Bone marrow (tissue), 2 donors: ENCODE measurements around the gene FOXP1.
"Not testable (repeated sequence)": the region's sequence is repeated elsewhere in the genome, so short reads cannot be mapped to it uniquely, and the experiment has no call there.

ENCODE experiments used
- DNase-seq, 2 donors: peaks; one replicate each; lab custom pipeline; 2025; lab: John Stamatoyannopoulos, UW

The FOXP1 gene

DNA sequence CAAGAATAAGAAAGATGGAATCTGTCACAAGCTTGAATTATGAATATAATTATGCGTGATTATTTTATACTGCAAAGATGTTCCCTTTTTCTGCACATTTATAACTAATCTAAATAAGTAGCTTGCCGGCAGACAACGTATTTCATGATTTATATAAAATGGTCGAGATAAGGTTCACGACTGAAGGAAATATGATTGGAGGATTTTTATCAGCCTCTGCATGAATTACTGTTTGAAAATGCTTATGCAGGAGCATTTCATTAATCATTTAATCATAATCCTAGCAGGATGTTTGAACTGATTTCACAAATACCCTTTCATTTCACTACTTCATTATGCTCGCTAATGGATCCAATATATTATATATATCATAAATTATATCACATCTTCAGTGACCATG, 580.0 kb downstream of the FOXP1 start:
- no peak for DNase-seq

DNA sequence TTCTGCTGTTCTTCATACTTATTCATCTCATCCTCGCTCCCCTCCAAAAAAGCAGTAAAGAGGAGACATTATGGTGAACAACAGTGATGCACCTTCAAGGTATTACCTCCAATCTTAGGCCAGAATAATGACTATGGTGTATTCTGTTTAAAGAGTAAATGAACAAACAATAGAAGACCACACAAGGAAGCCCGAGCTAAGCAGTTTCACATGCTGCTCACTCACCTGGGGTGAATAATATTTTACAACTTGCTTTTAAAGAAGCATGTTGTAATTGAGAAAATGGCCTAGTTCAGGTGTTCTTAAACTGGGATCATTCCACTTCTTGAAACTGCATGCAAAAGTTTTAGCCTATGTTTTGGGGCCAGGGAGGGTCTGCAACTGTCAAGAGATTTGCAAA, 581.2 kb downstream of the FOXP1 start:
- DNase-seq, result no peak

DNA sequence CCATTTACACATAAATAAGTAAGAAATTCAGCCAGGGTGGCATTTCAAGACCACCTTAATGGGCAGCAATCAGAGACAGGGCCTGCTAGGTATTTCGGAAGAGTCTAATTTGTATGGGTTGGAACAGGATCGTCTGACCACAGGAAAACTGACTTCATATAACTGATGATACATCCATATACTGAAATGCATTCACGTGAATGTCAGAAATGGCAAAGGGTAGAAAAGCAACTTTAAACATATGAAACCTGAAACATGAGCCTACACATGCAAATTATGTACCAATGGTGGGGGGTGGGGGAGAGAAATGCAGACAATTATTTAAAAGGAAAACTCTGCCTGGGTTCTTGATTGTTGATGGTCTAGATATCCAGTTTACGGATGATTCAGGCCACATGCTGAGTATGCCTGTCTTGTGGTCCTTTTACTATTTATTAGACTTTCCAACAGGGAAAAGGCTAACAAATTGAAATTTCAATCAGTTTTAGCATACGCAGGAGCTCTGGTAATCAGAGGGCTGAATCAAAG, 582.2 kb downstream of the FOXP1 start:
- no peak for DNase-seq

DNA sequence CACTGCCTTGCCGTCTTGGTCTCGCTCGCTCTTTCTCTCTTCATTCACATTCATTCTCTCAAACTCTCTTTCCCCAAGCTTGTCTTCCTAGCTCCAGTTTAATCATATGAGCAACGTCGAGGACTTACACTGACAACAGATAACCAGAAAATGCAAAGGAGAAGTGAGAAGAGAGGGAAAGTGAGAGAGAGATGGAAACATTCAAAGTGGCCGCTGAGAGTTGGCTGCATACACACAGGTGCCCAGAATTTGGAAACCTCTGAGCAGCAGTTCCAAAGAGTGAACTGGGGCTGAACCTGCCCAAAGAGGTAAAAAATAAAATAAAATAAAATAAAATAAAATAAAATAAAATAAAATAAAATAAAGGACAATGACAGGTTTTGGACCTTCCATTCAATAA, 583.0 kb downstream of the FOXP1 start:
- no peak for DNase-seq

DNA sequence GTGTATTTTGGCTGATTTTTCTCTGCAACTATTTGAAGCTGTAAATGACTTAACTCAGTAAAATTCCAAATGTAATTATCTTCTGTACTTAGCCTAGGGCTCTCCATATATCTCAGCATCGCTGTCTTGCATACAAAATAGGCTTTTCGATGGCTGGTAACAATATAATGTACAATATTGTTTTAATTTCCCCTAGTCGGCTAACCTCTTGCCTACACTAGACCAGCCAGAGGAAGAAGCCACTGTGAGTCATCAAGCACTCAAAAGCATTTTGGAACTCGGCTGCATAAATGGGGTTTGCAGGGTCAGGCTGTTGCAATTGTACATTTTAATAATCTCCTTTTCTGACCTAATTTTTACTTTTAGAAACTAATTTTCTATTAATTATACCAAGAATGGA, 583.8 kb downstream of the FOXP1 start:
- DNase-seq, result no peak

DNA sequence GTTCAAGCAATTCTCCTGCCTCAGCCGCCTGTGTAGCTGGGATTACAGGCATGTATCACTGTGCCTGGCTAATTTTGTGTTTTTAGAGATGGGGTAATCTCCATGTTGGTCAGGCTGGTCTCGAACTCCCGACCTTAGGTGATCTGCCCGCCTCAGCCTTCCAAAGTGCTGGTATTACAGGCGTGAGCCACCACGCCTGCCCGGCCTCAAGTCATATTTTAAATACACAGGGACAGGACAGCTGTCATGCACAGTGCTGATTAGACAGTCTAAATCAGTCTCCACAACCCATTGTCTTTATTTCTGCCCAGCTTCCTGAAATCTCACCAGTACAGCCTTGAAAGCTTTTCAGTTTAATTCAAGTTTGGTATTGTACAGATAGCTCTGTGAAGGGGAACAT, 587.4 kb downstream of the FOXP1 start:
- DNase-seq, result no peak

DNA sequence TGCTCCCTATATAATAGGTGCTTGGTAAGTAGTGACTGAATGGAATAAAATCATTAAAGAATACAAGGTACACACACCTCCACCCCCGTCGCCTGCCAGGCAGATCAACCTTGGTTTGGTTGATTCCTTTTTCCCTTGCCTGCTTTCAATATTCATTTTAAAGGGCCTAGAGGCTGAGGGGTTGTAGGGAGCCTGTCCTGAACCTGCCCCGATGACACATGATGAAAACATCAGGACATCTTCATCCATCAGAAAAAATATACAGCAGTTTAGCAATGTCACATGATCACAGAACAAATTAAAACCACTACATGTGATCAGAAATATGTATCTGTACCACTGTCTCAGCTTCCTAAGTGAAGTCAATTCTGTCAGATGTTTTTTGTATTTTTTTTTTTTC, 588.9 kb downstream of the FOXP1 start:
- no peak for DNase-seq

DNA sequence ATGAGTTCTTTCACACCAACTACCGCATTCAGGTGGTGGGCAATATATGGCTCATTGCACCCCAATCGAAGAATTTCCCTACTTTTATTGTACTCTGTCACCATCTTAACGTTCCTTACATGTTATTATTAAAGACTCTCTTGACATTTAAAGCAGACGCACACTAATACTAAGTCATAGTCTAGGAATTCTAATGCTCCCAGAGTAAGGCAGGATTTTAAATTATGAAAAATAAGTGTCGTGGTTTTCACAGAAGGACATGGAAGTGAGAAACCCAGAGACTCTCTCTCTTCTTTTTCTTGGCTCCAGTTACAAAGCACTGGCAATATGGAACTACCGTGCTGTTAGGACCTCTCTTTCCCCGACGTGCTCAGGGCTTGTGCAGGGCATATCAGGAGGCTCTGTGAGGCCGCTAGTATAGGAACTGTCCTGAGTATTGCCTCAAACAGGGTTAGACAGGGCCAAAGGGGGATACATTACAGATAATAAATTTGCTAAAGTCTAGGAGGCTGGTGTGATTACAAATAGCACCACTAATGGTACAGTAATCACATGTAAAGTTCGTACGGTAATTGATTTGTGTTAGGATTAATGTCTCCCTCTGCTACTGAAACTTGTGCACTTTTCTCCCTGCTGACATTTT, 590.8 kb downstream of the FOXP1 start:
- DNase-seq, result no peak

DNA sequence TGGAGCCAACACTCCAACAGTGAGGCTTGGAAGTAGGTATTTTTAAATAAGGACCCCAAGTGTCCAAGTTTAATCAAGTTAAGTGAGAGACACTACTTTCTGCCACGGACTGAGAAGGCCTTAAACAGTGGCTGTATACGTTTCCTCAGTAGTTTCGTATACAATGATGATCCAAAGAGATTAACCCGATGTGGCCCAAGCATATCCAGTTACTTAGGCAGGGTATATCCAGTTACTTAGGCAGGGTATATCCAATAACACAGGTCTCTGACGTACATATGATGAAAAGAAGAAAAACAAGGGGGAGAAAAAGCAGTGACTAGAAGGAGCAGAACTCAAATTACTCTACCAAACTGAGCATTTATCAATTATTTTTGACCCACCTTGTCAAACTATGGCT, 591.4 kb downstream of the FOXP1 start:
- no peak for DNase-seq

DNA sequence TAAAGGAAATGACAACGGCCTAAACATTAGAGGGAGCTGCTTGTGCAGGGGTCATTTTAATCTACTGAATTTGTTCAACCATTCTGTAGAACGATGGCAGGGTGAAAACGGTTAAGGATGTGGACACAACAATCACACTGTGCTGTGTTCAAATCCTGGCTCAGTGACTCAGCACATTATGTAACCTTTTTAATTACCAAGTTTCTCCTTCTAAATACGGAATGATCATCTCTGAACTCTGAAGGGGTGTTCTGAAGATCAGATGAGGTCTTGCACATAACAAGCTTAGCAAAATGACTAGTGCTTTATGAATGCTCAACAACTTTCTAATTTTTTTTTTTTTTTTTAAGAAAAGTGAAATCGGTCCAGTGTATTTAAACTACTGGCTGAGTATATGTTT, 592.8 kb downstream of the FOXP1 start:
- DNase-seq, result no peak

DNA sequence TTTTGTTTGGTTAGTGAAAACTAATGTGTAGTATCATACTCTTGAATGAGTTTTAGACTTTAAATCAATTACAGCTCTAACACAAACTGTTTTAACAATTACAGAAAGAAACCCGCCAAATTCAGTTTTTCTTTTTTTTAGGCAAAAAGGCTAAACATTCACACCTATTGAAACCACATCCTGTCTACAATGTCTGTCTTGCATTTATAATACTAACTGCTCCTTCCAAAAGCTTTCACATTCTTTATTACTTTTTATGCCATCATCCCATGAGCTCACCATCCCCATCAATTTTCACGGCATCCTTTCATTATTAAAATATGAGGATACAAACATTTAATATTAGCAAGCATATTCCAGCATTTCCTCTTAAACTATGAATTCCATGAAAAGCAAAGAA, 593.3 kb downstream of the FOXP1 start:
- DNase-seq, result no peak

DNA sequence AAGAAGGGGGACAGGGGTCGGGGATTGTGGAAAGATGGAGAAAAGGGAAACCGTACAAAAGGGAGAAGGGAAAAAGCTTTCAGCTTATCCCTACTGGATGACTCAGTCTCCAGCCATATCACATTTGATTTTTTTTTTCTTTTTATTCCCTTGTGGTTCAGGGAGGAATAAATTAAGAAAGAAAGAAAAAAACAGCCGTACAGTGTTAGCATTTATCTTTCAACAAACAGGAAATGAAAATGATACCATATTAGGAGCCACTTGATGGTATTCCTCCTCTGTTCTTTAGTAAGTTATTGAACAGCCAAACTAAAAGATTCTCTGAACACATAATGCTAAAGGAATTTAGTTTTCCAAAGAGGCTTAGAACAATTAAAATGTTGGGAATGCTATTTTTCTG, 594.4 kb downstream of the FOXP1 start:
- DNase-seq, result no peak

DNA sequence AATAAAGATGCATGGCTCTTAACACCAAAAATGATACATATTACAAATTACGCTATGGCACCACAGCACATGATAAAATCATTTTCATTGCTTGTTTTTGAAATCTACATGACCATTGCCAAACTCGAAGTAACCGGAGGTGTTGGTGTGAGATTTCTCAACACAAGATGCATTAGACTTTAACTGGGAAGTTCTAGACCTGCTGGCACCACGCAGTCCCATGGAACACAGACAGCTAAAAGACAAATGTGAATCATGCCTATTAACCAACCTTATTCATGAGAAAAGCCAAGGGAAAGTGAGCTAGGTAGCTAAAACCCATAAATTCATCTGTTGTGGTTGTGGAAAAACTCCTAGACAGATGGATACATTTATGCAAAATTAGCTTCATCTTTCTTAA, 595.4 kb downstream of the FOXP1 start:
- DNase-seq, result no peak

DNA sequence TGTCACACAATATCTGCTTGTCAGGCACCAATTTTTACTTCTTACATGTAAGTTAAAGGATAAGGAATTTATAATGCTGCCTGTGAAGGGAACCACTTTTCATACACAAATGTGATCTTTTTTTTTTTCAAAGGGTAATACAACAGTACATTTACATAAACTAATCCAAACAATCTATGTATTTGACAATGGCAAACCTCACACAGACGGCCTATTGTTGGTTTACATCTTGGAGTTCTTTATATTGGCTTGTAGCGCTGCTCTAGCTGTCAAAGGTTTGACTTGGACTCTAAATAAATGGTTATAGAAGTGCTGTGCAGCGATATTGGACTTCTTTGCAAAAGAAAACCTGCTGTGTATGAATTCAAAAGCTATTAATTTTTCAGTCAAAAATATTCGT, 598.0 kb downstream of the FOXP1 start:
- no peak for DNase-seq

DNA sequence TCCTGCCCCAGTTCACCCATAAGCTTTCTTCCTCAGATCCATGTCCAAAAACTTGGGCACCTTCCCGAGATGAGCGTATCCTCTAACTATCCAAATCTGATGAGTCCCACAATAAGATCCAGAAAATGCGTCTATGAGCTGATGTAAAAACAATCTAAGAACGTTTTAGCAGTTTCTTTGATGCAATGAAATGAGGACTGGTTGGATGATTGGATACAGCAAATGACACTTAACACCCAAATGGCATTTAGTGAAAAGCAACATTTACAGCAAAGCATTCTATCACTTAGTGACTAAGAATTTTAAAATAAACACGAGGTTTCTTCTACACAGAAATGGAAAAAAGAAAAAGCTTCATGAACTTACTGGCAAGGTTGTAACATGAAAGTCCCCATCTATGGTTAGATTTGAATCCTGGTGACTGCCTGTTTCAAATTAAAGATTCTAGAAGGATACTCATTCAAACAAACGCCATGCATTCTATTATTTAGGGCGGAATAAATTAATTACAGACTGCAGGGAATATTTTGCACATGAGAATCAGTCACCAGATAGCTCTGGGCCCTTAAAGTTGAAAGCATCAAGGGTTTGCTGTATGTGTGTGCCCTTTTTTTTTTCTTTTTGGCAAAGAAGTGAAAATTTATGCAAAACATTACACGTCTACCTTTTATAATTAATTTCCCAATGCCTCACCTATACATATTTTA, 598.6 kb downstream of the FOXP1 start:
- no peak for DNase-seq

DNA sequence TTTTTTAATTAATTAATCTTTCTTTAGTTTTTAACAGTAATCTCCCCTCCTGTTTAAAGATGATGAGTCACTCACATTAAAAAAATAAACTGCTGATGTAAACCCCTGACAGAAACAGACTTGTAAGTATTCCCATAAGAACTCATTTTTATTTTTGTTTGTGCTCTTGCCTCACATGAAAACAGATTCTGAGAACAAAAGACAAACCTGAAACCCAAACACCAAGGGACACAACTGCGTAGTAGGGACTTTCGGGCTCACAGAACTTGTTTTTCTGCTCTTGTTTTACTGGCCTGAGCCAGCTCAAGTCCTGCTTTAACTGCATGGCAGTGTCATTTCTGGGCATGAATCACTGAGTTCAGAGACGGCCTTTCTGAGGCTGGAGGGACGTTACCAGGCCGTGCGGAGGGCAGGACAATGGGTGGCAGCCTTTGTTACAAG, 600.8 kb downstream of the FOXP1 start:
- no peak for DNase-seq

DNA sequence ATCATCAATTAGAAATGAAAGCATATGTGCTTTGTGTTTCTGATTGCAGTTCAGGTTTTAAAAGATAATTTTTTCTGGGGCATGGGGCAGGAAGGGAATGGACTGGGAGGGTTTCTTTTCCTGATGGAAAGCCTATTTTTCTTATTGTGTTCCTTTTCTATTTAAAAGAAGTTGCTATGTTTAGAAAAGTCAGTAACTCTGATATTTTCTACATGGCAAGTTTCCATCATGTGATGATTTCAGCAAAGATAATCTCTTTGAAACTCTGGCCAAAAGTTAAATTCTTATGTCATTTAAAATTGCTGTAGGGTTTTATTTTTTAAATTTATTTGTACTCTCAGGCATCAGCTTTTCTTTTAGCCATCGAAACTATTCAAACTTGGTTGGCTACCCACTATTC, 601.2 kb downstream of the FOXP1 start:
- no peak for DNase-seq

DNA sequence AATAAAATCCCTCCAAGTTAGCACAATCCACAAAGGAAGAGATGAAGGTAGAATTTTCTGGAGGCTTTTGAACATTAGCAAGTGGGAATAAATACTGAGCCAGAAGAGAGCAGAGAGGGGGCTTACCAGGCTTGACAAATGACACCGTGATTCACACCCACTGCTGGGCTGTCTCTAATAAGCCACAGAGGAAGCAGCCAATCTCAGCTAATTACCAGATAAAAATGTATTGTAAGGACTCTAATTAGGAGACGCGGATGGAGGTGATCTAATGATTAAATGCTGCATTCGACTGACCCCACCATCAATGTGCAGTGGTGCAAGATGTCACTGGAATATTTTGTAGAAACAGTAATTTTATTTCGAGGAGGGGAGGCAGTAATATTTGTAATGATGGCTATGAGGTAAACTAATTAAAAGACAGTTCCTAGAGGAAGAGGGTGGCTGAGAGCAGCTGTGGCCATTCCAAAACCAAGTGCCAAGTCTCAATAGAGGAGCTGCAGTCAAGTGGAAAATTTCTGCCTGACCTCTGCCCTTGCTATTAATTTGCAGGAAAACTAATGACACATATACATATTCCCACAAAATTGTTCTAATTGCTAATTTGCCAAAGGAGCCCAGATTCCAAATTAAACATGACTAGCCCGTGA, 602.2 kb downstream of the FOXP1 start:
- DNase-seq, result no peak

DNA sequence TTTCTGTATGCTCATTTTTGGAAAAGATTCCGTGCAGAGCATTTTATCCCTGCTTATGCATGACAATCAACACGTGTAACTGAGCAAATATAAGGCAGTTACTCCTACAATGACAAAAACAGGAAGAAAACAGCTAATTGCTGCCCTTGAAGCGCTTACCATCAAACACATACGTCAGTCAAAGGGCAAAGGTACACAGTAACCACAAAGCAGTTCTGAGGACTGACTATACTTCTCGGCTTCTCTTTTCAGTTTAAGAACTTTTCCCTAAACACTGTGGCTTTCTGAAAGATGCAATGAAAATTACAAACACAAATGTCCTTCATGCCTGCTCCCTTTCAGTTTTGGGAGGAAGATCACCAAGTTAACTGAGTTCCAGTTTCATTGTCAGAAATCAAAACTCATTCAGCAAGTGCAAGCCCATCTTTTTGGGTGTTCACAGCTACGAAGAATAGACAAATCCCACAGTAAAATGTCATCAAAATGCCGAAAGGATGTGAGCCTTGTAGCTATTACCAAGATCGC, 602.8 kb downstream of the FOXP1 start:
- DNase-seq, result no peak

DNA sequence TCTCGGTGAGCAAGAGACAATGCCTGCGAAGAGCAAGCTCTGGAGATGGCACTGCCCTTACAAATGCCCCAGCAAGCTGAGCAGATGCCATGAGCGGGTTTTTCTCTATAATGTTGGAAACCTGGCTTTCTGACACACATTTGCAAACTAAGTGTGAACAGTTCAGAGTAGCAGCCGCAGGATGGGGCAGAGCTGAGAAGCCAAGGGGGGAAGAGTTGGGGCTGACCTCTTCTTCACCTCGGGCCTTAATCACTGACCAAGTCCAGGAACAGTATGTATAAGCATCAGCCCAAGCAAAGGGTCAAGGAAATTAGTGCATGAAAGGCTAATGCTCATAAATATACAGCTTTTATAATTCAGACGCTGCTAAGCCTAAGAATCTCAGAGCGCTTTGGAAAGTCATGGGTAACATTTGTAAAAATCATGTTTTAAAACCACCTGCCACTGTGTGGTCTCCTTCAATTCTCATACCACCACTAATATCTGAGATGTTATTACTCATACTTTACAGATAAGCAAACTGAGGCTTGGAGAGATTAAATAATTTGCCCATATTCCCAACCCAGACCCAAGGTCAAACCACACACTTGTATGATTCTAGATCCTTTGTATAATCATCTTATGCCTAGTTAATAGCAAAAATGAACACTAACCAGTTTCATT, 603.4 kb downstream of the FOXP1 start:
- no peak for DNase-seq

DNA sequence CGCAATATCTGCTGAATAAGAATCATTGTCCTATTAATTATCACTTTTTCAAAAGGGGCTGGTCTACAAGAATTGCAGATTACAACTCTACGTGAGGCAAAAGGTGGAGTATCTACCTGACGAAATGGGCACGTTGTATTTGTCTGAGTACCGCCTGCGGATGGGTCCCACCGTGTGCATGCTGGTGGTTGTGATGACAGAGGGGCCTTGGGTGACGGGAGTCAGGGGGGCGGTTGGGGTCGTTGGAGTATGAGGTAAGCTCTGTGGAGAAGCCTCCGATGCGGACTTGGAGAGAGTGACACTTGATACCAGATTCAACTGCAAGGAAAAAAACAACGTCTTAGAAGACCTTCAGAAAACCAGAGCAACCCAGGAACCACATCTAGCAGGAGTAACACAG, 605.8 kb downstream of the FOXP1 start:
- no peak for DNase-seq

DNA sequence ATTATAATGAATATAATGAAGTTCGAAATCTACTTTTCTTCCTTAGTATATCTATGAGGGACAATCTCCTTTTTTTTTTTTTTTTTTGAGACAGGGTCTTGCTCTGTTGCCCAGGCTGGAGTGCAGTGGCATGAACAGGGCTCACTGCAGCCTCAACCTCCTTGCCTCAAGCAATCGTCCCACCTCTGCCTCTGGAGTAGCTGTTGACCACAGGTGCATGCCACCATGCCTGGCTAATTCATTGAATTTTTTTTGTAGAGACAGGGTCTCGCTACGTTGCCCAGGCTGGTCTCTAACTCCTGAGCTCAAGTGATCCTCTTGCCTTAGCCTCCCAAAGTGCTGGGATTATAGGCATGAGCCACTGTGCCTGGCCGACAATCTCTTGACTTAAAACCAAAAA, 607.5 kb downstream of the FOXP1 start:
- DNase-seq, result not testable (repeated sequence)

DNA sequence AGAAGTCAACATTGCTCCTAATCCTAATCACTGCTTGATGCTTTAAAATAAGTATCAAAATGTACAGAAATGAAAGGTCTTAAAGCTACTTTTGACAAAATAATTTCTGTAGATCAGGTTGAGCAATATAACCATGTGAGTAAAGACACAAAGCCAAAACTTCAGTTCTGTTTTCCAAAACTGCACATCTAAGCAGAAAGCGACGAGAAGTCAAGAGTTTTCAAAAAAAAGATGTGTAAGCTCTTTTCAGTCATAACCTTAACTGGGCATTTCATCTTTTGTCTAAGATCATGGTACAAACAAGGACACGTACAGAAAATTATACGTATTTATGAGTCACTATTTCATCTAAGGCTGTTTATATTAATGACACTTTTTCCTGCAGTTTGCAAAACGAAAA, 608.8 kb downstream of the FOXP1 start:
- DNase-seq, result no peak
